Measurements from ENCODE around the gene MAMLD1.

GRCh38 chrX:150337536-150337935, 25.6 kb upstream of the MAMLD1 start:
- TF ChIP-seq CTCF (optimal IDR thresholded peaks at IDR 0.05 in 1 of 3, IDR thresholded peaks at IDR 0.05 in 1 of 3, conservative IDR thresholded peaks at IDR 0.05 in 1 of 3; ENCODE audit: extremely low read depth in 1 of 3, insufficient read depth in 2 of 3, low read length in 3 of 3) (no peak), EZH2 (IDR thresholded peaks at IDR 0.05; ENCODE audit: low read length) (no peak)

Measured in keratinocyte (primary cell).